ENCODE measurements around the gene PPP1R15B.

DNA sequence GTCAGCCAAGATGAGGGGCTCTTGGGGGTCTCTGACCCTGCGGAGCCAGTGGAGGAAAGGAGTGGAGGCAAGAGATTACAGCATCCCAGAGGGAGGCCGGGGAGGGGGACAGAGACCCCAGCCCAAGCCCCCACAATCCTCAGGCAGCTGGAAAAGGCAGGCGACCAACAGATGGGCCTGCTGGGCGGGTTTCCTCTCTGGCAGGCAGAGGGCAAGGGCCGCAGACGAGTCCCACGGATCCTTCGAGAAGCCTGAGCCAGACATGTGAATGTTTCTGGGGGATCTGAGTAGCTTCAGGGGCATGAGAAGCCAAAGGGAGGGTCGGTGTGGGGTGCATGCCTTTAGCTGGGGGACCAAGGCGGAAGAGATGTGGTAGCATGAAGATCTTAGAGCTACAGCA, 49.8 kb downstream of the PPP1R15B start:
- TF ChIP-seq, protein P1, sequence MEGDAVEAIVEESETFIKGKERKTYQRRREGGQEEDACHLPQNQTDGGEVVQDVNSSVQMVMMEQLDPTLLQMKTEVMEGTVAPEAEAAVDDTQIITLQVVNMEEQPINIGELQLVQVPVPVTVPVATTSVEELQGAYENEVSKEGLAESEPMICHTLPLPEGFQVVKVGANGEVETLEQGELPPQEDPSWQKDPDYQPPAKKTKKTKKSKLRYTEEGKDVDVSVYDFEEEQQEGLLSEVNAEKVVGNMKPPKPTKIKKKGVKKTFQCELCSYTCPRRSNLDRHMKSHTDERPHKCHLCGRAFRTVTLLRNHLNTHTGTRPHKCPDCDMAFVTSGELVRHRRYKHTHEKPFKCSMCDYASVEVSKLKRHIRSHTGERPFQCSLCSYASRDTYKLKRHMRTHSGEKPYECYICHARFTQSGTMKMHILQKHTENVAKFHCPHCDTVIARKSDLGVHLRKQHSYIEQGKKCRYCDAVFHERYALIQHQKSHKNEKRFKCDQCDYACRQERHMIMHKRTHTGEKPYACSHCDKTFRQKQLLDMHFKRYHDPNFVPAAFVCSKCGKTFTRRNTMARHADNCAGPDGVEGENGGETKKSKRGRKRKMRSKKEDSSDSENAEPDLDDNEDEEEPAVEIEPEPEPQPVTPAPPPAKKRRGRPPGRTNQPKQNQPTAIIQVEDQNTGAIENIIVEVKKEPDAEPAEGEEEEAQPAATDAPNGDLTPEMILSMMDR (IDR thresholded peaks at IDR 0.05; ENCODE audit: poor library complexity): no peak
- TF ChIP-seq EZH2 (IDR thresholded peaks at IDR 0.05; ENCODE audit: borderline replicate concordance) (no peak), EZH2phosphoT487 (IDR thresholded peaks at IDR 0.05; ENCODE audit: low read depth, severe bottlenecking, unreplicated experiment) (no peak)
